HL-60 (cell line): ENCODE data around the gene BDKRB1.
A peak's percentile ranks its signal among the peaks of the same experiment; 100 is the strongest.

Experiments
- POLR2AphosphoS5 ChIP-seq: IDR thresholded peaks from 2 replicates; pipeline ENCODE4 v1.6.1; 2012; ENCODE audit warnings: low read depth
- TF ChIP-seq, protein P1 (sequence below): IDR thresholded peaks from one replicate; pipeline ENCODE4 v1.5.1; 2011; ENCODE audit warnings: low read length, control low read depth, inconsistent platforms; ENCODE audit not compliant: insufficient read depth

DNA sequence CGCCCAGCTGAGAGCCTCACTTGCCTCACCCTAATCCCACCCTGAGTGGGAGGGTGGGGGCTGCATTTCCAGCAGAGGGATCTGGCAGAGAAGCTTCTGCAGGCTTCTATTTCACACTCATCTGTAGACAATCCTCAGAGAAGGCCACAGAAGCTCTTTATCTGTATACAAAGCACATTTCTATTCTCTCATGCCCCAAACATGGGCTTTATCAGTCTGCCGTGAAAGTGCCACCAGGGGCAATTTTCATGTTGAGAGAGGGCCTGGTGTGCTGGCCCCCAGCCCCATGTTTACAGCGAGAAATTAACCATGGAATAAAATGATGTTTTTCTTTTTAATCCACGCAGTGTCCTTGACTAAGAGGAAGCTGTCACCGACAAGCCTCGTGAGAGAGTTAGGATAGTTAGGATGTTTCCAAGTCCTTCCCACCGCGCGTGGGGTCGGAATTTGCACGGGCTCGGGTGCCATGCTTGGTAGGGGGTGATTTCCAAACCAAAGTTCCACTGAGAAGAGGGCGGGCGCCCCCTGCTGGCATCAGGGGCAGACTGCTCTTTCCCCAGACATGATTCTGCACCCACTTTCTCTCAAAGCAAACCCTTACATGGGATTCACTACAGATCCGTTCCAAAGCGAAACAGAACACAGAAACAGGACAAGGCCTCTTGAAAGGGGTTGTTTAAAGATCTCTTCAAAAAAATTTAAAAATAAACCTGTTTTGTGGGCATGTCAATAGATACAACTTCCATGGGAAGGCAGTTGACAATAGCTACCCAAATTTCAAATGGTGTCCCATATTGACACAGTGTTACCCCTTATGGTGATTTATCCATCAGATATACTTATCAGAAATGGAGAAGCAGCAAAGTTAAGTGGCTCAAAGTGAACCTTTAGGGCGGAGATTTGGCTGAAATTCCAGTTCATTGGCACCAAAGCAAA, 19.4 kb downstream of the BDKRB1 start:
- TF ChIP-seq POLR2AphosphoS5: no peak
- TF ChIP-seq, protein P1, sequence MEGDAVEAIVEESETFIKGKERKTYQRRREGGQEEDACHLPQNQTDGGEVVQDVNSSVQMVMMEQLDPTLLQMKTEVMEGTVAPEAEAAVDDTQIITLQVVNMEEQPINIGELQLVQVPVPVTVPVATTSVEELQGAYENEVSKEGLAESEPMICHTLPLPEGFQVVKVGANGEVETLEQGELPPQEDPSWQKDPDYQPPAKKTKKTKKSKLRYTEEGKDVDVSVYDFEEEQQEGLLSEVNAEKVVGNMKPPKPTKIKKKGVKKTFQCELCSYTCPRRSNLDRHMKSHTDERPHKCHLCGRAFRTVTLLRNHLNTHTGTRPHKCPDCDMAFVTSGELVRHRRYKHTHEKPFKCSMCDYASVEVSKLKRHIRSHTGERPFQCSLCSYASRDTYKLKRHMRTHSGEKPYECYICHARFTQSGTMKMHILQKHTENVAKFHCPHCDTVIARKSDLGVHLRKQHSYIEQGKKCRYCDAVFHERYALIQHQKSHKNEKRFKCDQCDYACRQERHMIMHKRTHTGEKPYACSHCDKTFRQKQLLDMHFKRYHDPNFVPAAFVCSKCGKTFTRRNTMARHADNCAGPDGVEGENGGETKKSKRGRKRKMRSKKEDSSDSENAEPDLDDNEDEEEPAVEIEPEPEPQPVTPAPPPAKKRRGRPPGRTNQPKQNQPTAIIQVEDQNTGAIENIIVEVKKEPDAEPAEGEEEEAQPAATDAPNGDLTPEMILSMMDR: peak; percentile 81
